GM23248 (cell line): ENCODE data around the gene CCHCR1.

ENCODE experiments used
- EZH2 ChIP-seq: fragments of 200-600 bp; sonication (generic); IDR thresholded peaks from 2 replicates; pipeline ENCODE4 v1.6.1; 2018; ENCODE audit warnings: antibody characterized with exemption, mild to moderate bottlenecking; ENCODE audit not compliant: insufficient read depth, poor library complexity, severe bottlenecking
- EZH2phosphoT487 ChIP-seq: fragments of 200-600 bp; sonication (generic); IDR thresholded peaks from 2 replicates; pipeline ENCODE4 v1.6.1; 2018; ENCODE audit warnings: antibody characterized with exemption, moderate library complexity, mild to moderate bottlenecking, low read depth; ENCODE audit not compliant: insufficient read depth

DNA sequence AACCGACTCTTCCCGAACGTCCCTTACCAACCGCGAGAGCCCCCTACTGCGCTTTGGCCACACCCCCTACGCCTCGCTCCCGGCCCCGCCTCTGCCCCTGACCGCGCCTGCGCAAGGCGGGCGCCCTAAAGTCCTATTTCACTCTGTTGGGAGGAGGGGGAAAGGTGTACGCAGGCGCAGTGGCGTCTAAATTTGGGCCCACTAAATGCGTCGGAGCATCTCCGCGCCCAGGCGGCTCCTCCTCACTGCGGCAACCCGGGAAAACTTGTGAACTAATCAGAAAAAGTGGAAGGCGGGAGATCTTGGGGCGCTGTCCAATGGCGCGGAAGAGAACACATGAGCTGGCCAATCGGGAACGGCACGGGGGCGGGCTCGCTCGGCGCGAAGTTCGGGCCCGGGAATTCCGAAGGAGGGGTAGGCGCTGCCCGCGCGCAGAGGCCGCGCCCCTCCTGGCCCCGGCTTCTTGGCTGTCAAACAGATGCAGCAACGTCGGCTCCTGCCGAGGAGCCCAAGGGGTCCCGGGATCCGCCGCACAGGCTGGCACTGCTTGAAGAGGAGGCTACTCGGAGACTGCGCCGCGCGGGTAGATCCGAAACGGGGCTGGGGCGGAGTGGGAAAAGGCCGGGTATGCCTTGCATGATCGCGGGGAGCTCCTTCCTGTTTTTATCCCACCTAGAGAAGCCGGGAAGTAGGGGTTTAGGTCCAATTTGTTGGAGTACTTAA, 699 bp upstream of the CCHCR1 start, which contains the start of gene TCF19:
- TF ChIP-seq EZH2, result no peak
- TF ChIP-seq EZH2phosphoT487, result no peak
